GM12872 (cell line): ENCODE data around the gene TBCK.

Experiments used
- CTCF ChIP-seq: IDR thresholded peaks from 3 replicates; pipeline ENCODE4 v1.5.1; 2011; ENCODE audit warnings: low read depth, mild to moderate bottlenecking, low read length, moderate library complexity; ENCODE audit not compliant: insufficient read depth

Gene TBCK

GRCh38 chr4:106284227-106284626, 31.8 kb downstream of the TBCK start:
- no peak for TF ChIP-seq CTCF

GRCh38 chr4:106277140-106277675, 38.8 kb downstream of the TBCK start:
- TF ChIP-seq CTCF, result no peak

- no peak for TF ChIP-seq CTCF
These were observed 42.2 kb downstream of the TBCK start for GRCh38 chr4:106273831-106274230.

- TF ChIP-seq CTCF, result no peak
These were observed 45.3 kb downstream of the TBCK start for GRCh38 chr4:106270736-106271135.

GRCh38 chr4:106269711-106270110, 46.3 kb downstream of the TBCK start:
- no peak for TF ChIP-seq CTCF

GRCh38 chr4:106268786-106269185, 47.2 kb downstream of the TBCK start:
- no peak for TF ChIP-seq CTCF

GRCh38 chr4:106266201-106266600, 49.8 kb downstream of the TBCK start:
- TF ChIP-seq CTCF, result peak; percentile 53
